K562 (cell line): ENCODE results near the gene CHAF1A. TPM values are rescaled to one million over a fixed set of nuclear protein-coding genes. Genes with fewer than 3 reads are reported as not detected.

Source experiments
- CBX5 ChIP-seq: IDR thresholded peaks from 2 replicates; pipeline ENCODE4 v1.6.1; 2014; ENCODE audit warnings: low read depth, borderline replicate concordance
- CHD7 ChIP-seq: fragments of 200-600 bp; sonication (generic); IDR thresholded peaks from one replicate; pipeline ENCODE4 v1.6.1; 2012; ENCODE audit warnings: mild to moderate bottlenecking, low read depth, low read length, inconsistent platforms
- CREB3L1 ChIP-seq: fragments of 450-650 bp; IDR thresholded peaks from 2 replicates; pipeline ENCODE4 v1.6.1; 2014; ENCODE audit warnings: low read depth, mild to moderate bottlenecking, moderate library complexity, borderline replicate concordance
- PPARD ChIP-seq: fragments of 250-450 bp; sonication (Bioruptor Pico); IDR thresholded peaks from 2 replicates; pipeline ENCODE4 v1.8.0; 2022; ENCODE audit warnings: inconsistent platforms, mild to moderate bottlenecking, moderate library complexity
- PYGO2 ChIP-seq: fragments of 450-650 bp; IDR thresholded peaks from 2 replicates; pipeline ENCODE4 v1.6.1; 2016; ENCODE audit warnings: mild to moderate bottlenecking, missing genetic modification characterization, moderate library complexity, missing compliant biosample characterization
- SNRNP70 ChIP-seq: fragments of 200-400 bp; formaldehyde crosslinking; optimal IDR thresholded peaks from 2 replicates; pipeline ENCODE3; 2017; ENCODE audit warnings: low read depth, low read length
- YBX1 ChIP-seq: fragments of 450-650 bp; IDR thresholded peaks from 2 replicates; pipeline ENCODE4 v1.7.1; 2016; ENCODE audit warnings: mild to moderate bottlenecking
- ZMIZ1 ChIP-seq, 2 experiments: fragments of 150-350 bp in 1 of 2; IDR thresholded peaks; 2 replicates each; pipeline ENCODE4 v1.6.1; 2012 to 2016; ENCODE audit warnings: low read depth in 2 of 2, low read length in 2 of 2, mild to moderate bottlenecking in 1 of 2, moderate library complexity in 1 of 2
- ZNF830 ChIP-seq: fragments of 250-450 bp; sonication (Bioruptor Pico); IDR thresholded peaks from 2 replicates; pipeline ENCODE4 v1.5.0; 2021; ENCODE audit warnings: mild to moderate bottlenecking
- polyA plus RNA-seq, 8 experiments: library from polyadenylated mRNA; depleted of rRNA in 4 of 8; stranded (reverse) in 5 of 8; unstranded in 3 of 8; fragments of >200 nt; fragmentation: Nextera tagmentation in 2 of 8; fragmentation: Illumina TruSeq in 1 of 8; extraction: Ambion mirVana in 2 of 8; extraction: Trizol in 1 of 8; gene quantifications; 2 replicates each; pipeline versions ENCODE4 v1.2.1 to v1.2.3, GENCODE V29; 2011 to 2014; ENCODE audit warnings: inconsistent platforms in 1 of 8, missing spikeins in 1 of 8
- total RNA-seq, 7 experiments: library from RNA; depleted of rRNA in 6 of 7; stranded (reverse); fragments of >200 nt in 6 of 7; fragmentation: Illumina TruSeq in 2 of 7; extraction: Trizol in 2 of 7; gene quantifications; 2 replicates each; pipeline versions ENCODE4 v1.2.1 to v1.2.3, GENCODE V29; 2011 to 2021; ENCODE audit warnings: low replicate concordance in 1 of 7

Gene CHAF1A
- total and polyA plus RNA-seq, 9 of the 15 experiments (the other 6 are each of a cell fraction or from before 2014, with no cell fraction given): 1.6 to 86.9 (median 45.2) TPM

- TF ChIP-seq CHD7 (no peak), PYGO2 (peak; percentile 54; the same call in 1 of the 2 replicates), CREB3L1 (peak; percentile 61; the same call in 1 of the 2 replicates), ZNF830 (CRISPR knock-in tag) (0 out of 2 replicates have a peak, but pooled peaks have one; percentile 25), CBX5 (0 out of 2 replicates have a peak, but pooled peaks have one; percentile 48), PPARD (CRISPR knock-in tag) (no peak), YBX1 (no peak), ZMIZ1 (IDR thresholded peaks at IDR 0.05; ENCODE audit: low read depth in 2 of 2, low read length in 2 of 2) (no peak), SNRNP70 (no peak)
These were observed 27.8 kb upstream of the CHAF1A start (continued) for GRCh38 chr19:4374498-4375163.
